Keratinocyte (primary cell): Measurements from ENCODE around the gene ATG9B.

Experiments used
- CTCF ChIP-seq, 3 experiments: IDR thresholded peaks in 1 of 3; conservative IDR thresholded peaks in 1 of 3; optimal IDR thresholded peaks in 1 of 3; 2 replicates in 2 of 3; 3 replicates in 1 of 3; pipeline versions ENCODE3 to v1.5.1; 2011; ENCODE audit warnings: low read length in 3 of 3, mild to moderate bottlenecking in 3 of 3, moderate library complexity in 2 of 3, control low read depth in 1 of 3, inconsistent platforms in 1 of 3; ENCODE audit not compliant: insufficient read depth in 2 of 3; ENCODE audit errors: extremely low read depth in 1 of 3
- EZH2 ChIP-seq: IDR thresholded peaks from one replicate; pipeline ENCODE4 v1.6.1; 2012; ENCODE audit warnings: inconsistent platforms, mild to moderate bottlenecking, low read length, moderate library complexity

GRCh38 chr7:150968734-150969372 is 55.4 kb downstream of the ATG9B start:
- TF ChIP-seq CTCF (optimal IDR thresholded peaks at IDR 0.05 in 1 of 3, IDR thresholded peaks at IDR 0.05 in 1 of 3, conservative IDR thresholded peaks at IDR 0.05 in 1 of 3; ENCODE audit: extremely low read depth in 1 of 3, insufficient read depth in 2 of 3, low read length in 3 of 3) (no peak), EZH2 (no peak)
